GM12875 (cell line): ENCODE data around the gene FBXO9.
"Not testable (repeated sequence)": the region's sequence is repeated elsewhere in the genome, so short reads cannot be mapped to it uniquely, and the experiment has no call there.

Experiments
- H3K4me3 ChIP-seq: one replicate; pipeline ENCODE4 v1.5.1; 2011; ENCODE audit warnings: low read depth, low read length, control low read depth
- TF ChIP-seq, protein P1 (sequence below): IDR thresholded peaks from 2 replicates; pipeline ENCODE4 v1.5.1; 2011; ENCODE audit warnings: low read depth, mild to moderate bottlenecking, control low read depth, inconsistent platforms, low read length, moderate library complexity, borderline replicate concordance; ENCODE audit not compliant: insufficient read depth

The FBXO9 gene

DNA sequence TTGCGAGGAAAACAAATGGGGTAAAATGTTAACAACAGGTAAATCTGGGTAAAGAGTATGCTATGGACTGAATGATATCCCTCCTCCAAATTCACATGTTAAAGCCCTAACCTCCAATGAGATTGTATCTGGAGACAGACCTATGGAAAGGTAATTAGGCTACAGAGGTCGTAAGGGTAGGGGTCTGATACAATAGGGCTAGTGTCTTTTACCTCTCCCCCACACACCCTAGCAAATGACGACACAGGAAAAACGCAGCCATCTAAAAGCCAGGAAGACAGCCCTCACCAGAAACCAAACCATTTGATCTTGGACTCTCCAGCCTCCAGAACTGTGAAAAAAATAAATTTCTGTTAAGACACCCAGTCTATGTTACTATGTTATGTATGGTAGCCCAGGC lies 20.6 kb upstream of the FBXO9 start:
- TF ChIP-seq, protein P1, sequence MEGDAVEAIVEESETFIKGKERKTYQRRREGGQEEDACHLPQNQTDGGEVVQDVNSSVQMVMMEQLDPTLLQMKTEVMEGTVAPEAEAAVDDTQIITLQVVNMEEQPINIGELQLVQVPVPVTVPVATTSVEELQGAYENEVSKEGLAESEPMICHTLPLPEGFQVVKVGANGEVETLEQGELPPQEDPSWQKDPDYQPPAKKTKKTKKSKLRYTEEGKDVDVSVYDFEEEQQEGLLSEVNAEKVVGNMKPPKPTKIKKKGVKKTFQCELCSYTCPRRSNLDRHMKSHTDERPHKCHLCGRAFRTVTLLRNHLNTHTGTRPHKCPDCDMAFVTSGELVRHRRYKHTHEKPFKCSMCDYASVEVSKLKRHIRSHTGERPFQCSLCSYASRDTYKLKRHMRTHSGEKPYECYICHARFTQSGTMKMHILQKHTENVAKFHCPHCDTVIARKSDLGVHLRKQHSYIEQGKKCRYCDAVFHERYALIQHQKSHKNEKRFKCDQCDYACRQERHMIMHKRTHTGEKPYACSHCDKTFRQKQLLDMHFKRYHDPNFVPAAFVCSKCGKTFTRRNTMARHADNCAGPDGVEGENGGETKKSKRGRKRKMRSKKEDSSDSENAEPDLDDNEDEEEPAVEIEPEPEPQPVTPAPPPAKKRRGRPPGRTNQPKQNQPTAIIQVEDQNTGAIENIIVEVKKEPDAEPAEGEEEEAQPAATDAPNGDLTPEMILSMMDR = no peak
- no peak overlapping the region for H3K4me3 ChIP-seq

DNA sequence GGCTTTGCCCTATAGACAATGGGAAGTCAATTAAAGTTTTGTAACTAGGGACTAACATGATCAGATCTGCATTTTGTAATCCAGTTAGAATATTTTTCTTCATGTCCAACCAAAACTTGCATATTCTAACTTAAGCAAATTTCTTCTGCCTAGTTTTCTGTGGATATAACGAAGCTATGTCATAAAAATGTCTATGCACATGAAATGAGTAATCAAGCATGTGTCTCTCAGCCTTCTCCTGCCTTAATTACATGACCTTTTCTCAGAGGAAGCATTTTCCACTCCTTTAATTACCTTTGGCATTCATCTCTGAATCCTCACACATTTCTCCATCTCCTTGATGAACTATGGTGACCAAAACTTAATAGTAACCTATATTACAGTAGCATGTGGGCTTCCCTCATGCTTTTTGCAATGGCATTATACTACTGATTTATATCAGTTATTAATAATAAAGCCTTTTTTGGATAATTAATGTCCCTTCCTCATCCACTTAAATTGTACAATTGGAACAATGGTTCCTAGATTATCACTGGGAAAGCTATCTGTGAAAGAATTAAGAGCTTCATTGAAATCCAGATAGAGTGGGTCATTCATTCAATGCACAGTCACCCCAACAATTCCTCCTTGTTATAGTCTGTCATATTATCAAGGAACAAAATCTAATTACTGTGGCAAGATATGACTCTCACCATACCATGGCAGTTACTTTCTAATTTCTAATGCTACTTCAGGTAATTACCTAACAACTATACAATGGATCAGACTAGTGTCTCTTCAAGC lies 19.1 kb upstream of the FBXO9 start:
- H3K4me3 ChIP-seq = no peak overlapping the region
- TF ChIP-seq, protein P1 = no peak

DNA sequence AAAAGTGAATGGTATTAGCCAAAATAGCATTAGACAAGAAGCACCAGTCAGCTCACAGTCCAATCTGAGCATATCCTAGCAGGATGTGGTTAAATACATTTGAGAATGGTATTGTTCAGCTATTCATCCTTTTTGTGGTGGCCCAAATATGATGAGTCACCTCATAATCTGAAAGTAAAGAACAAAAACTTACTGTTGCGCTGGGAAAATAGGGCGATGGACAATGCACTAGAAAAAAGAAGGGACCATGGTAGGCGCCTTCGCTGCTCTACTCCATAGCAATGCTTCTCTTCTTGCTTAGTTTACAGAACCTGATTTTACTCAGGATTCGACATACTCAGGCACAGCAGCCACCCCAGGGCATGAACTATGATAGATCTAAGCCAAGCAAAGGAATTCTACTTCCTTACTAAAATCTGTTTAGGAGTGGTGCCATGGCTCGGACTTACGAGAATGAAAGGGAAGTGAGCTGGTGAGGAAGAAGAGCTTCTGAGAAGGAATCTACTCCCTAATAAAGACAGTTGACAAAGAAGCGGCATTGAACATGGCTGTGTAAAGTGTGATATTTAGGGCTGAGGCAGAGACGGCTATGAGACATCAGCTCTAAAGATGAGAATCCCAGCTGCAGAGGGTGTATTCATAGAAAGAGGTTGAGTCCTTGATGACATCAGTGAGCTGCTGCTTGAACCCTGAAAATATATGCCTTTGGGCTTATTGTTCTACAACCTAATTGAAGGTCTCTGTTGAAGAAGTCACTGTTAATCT lies 16.6 kb upstream of the FBXO9 start:
- TF ChIP-seq, protein P1 = no peak
- H3K4me3 ChIP-seq = no peak overlapping the region

DNA sequence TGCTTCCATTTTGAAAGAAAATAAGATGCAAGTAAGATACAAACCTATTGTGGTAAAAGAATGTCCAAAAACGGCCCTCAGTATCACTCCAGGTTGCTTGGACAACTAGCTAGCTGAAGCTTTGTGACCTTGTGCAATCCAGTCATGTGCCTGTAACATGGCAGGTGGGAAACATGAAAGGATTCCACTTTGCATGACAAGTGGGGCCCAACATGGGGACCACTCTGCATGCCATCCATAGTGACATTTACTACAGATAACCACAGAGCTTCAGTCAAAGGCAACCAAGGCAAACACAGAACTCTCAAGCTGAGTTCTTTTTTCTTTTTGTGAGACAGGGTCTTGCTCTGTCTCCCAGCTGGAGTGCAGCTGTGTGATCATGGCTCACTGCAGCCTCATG lies 15.8 kb upstream of the FBXO9 start:
- TF ChIP-seq, protein P1 = no peak
- H3K4me3 ChIP-seq = no peak overlapping the region

DNA sequence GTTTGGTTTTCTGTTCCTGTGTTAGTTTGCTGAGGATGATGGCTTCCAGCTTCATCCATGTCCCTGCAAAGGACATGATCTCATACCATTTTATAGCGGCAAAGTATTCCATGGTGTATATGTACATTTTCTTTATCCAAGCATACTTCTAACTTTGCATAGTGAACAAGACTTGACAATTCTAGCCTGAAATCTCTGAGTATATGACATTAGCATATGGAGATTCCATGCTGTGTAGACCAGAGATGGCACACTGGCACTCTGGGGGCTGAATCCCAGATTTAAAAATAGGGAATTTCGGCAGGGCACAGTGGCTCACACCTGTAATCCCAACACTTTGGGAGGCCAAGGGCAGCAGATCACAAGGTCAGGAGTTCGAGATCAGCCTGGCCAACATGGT lies 13.1 kb upstream of the FBXO9 start:
- not testable (repeated sequence) for H3K4me3 ChIP-seq

DNA sequence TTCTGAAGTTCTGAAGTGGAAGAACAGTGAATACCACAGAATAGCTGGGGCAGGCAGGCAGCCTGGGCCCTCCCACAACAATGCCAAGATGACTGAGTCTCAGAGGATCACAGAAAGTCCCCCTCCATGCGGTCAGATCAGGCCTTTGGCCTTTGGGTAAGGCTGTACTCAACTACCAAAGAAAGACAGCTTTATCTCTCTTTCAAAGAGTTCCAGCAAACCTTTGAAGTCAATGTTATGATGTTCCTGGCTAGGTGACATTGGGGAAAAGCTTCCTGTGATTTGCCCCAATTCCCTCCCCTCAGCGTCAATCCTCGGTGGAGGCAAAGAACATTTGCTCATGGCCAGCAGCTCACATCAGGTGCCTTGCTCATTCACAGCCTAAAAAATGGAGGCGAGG lies 10.7 kb upstream of the FBXO9 start:
- TF ChIP-seq, protein P1 = no peak
- H3K4me3 ChIP-seq = no peak overlapping the region

DNA sequence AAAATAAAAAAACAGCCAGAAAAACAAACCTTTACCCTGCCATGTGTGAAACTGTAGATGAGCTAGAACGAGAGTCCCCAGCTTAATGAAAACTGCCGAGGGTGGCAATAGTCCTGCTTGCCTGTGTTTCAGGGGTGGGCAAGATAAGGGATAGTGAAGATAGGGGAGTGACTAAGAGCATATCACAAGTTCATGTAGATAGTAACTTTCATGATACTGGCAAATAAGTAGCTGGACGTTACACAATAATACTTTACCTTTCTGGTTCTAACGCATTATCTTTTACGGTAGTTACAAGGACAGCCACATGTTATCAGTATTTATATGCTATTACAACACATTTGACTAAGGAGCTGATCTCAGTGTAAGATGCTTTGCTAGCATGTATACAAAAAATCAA lies 9.3 kb upstream of the FBXO9 start:
- no peak overlapping the region for H3K4me3 ChIP-seq
- TF ChIP-seq, protein P1 = no peak
